Erythroblast (primary cell): ENCODE data around the gene FAR1.

Experiments used
- GATA1 ChIP-seq: IDR thresholded peaks from 2 replicates; pipeline ENCODE4 v1.6.1; 2011; ENCODE audit warnings: low read depth, mild to moderate bottlenecking, control low read depth, low read length, moderate library complexity
- POLR2A ChIP-seq: IDR thresholded peaks from 2 replicates; pipeline ENCODE4 v1.6.1; 2011; ENCODE audit warnings: mild to moderate bottlenecking, low read length

- TF ChIP-seq POLR2A (no peak), GATA1 (no peak)
These were observed 49.9 kb downstream of the FAR1 start for GRCh38 chr11:13718394-13718793.
